GM23338 (cell line): ENCODE measurements around the gene MBD5. TPM values are rescaled to one million over a fixed set of nuclear protein-coding genes. Genes with fewer than 3 reads are reported as not detected.

Source experiments
- ATAC-seq: fragments of 200-7000 bp; cut with Tn5 transposase; 3 replicates; pipeline ENCODE4 v1.9.1; 2020
- DNase-seq: peaks from one replicate; pipeline ENCODE4 v3.0.0-alpha.2; 2015; ENCODE audit warnings: low spot score
- H2AFZ ChIP-seq: fragments of 200-600 bp; sonication (generic); 2 replicates; pipeline ENCODE4 v1.8.0; 2016; ENCODE audit warnings: antibody characterized with exemption, mild to moderate bottlenecking, moderate library complexity
- H3F3A ChIP-seq: fragments of 200-600 bp; sonication (generic); replicated peaks from 2 replicates; pipeline ENCODE4 v1.8.0; 2017; ENCODE audit warnings: antibody characterized with exemption, mixed run types, low read depth
- H3K27ac ChIP-seq: fragments of 200-600 bp; sonication (generic); 2 replicates; pipeline ENCODE4 v1.6.1; 2016; ENCODE audit warnings: low read depth
- H3K27me3 ChIP-seq: fragments of 200-600 bp; sonication (generic); 2 replicates; pipeline ENCODE4 v1.8.0; 2016; ENCODE audit warnings: mild to moderate bottlenecking, mixed run types, moderate library complexity; ENCODE audit not compliant: insufficient read depth
- H3K36me3 ChIP-seq: fragments of 200-600 bp; sonication (generic); 2 replicates; pipeline ENCODE4 v1.8.0; 2016; ENCODE audit warnings: mild to moderate bottlenecking; ENCODE audit not compliant: insufficient read depth
- H3K4me1 ChIP-seq: fragments of 200-600 bp; sonication (generic); 2 replicates; pipeline ENCODE4 v1.8.0; 2016; ENCODE audit warnings: mild to moderate bottlenecking, moderate library complexity; ENCODE audit not compliant: insufficient read depth
- H3K4me2 ChIP-seq: fragments of 200-600 bp; sonication (generic); 2 replicates; pipeline ENCODE4 v1.7.1; 2017; ENCODE audit warnings: mixed run types
- H3K4me3 ChIP-seq: fragments of 200-600 bp; sonication (generic); 2 replicates; pipeline ENCODE4 v1.6.1; 2016; ENCODE audit warnings: mixed run types
- H3K79me2 ChIP-seq: fragments of 200-600 bp; sonication (generic); replicated peaks from 2 replicates; pipeline ENCODE4 v1.8.0; 2017; ENCODE audit warnings: mild to moderate bottlenecking; ENCODE audit not compliant: insufficient read depth
- H3K9me2 ChIP-seq: fragments of 200-600 bp; sonication (generic); 2 replicates; pipeline ENCODE4 v1.8.0; 2017; ENCODE audit not compliant: insufficient read depth
- H4K20me1 ChIP-seq: fragments of 200-600 bp; sonication (generic); replicated peaks from 2 replicates; pipeline ENCODE4 v1.8.0; 2017; ENCODE audit warnings: mild to moderate bottlenecking; ENCODE audit not compliant: insufficient read depth
- H3K27ac Mint-ChIP-seq: 2 replicates; pipeline ENCODE4 v1.8.0; 2020; ENCODE audit warnings: inconsistent platforms, mild to moderate bottlenecking, moderate library complexity, mixed read lengths
- H3K27me3 Mint-ChIP-seq: 3 replicates; pipeline ENCODE4 v1.8.0; 2022; ENCODE audit warnings: low read depth, mild to moderate bottlenecking, moderate library complexity, mixed read lengths, inconsistent platforms; ENCODE audit not compliant: insufficient read depth, poor library complexity
- H3K36me3 Mint-ChIP-seq: 3 replicates; pipeline ENCODE4 v1.8.0; 2021; ENCODE audit warnings: low read depth, mild to moderate bottlenecking, inconsistent platforms, moderate library complexity, mixed read lengths
- H3K4me1 Mint-ChIP-seq: 3 replicates; pipeline ENCODE4 v1.8.0; 2020; ENCODE audit warnings: mild to moderate bottlenecking, inconsistent platforms, mixed read lengths
- H3K4me3 Mint-ChIP-seq: 3 replicates; pipeline ENCODE4 v1.8.0; 2021; ENCODE audit warnings: moderate library complexity, mild to moderate bottlenecking, inconsistent platforms, mixed read lengths
- H3K9me3 Mint-ChIP-seq: 3 replicates; pipeline ENCODE4 v1.8.0; 2020; ENCODE audit warnings: moderate library complexity, mild to moderate bottlenecking, inconsistent platforms, mixed read lengths
- CREB1 ChIP-seq: fragments of 250-450 bp; sonication (Bioruptor Pico); IDR thresholded peaks from 2 replicates; pipeline ENCODE4 v1.5.0; 2020; ENCODE audit warnings: low read depth, mild to moderate bottlenecking, moderate library complexity
- CTCF ChIP-seq, 2 experiments: fragments of 200-600 bp in 1 of 2; sonication (generic) in 1 of 2; conservative IDR thresholded peaks; 2 replicates each; pipeline versions ENCODE4 v1.5.1 to v1.6.1; 2016 to 2017; ENCODE audit warnings: antibody characterized with exemption in 2 of 2, low read depth in 2 of 2, mild to moderate bottlenecking in 2 of 2, moderate library complexity in 1 of 2
- ETS1 ChIP-seq: IDR thresholded peaks from 2 replicates; pipeline ENCODE4 v1.6.1; 2016; ENCODE audit warnings: antibody characterized with exemption
- EZH2 ChIP-seq: fragments of 200-600 bp; sonication (generic); IDR thresholded peaks from one replicate; pipeline ENCODE4 v1.8.0; 2017; ENCODE audit warnings: antibody characterized with exemption, mild to moderate bottlenecking, low read depth; ENCODE audit not compliant: unreplicated experiment
- EZH2phosphoT487 ChIP-seq: fragments of 200-600 bp; sonication (generic); IDR thresholded peaks from one replicate; pipeline ENCODE4 v1.8.1; 2018; ENCODE audit warnings: antibody characterized with exemption; ENCODE audit not compliant: unreplicated experiment
- JUNB ChIP-seq: IDR thresholded peaks from one replicate; pipeline ENCODE4 v1.6.1; 2016; ENCODE audit warnings: antibody characterized with exemption; ENCODE audit not compliant: unreplicated experiment
- NANOG ChIP-seq: IDR thresholded peaks from 2 replicates; pipeline ENCODE4 v1.6.1; 2016; ENCODE audit warnings: antibody characterized with exemption, borderline replicate concordance
- POLR2AphosphoS5 ChIP-seq: IDR thresholded peaks from 2 replicates; pipeline ENCODE4 v1.6.1; 2016; ENCODE audit warnings: antibody characterized with exemption, low read depth
- REST ChIP-seq: IDR thresholded peaks from one replicate; pipeline ENCODE4 v1.6.1; 2018; ENCODE audit warnings: antibody characterized with exemption; ENCODE audit not compliant: unreplicated experiment
- STAT1 ChIP-seq: IDR thresholded peaks from one replicate; pipeline ENCODE4 v1.6.1; 2016; ENCODE audit warnings: antibody characterized with exemption; ENCODE audit not compliant: unreplicated experiment
- ZNF114 ChIP-seq: fragments of 250-450 bp; sonication (Bioruptor Pico); IDR thresholded peaks from 2 replicates; pipeline ENCODE4 v1.5.0; 2020; ENCODE audit warnings: mild to moderate bottlenecking, moderate library complexity
- ZNF331 ChIP-seq: fragments of 250-450 bp; sonication (Bioruptor Pico); IDR thresholded peaks from 2 replicates; pipeline ENCODE4 v1.5.0; 2020; ENCODE audit warnings: low read depth, mild to moderate bottlenecking, moderate library complexity
- ZNF462 ChIP-seq: fragments of 250-450 bp; sonication (Bioruptor Pico); IDR thresholded peaks from 2 replicates; pipeline ENCODE4 v1.5.0; 2020; ENCODE audit warnings: mild to moderate bottlenecking, moderate library complexity
- polyA plus RNA-seq: library from polyadenylated mRNA; unstranded; fragments of >200 nt; fragmentation: Nextera tagmentation; extraction: Ambion mirVana; gene quantifications from 2 replicates; pipeline ENCODE4 v1.2.1, GENCODE V29; 2016
- total RNA-seq: library from RNA; depleted of rRNA; stranded (reverse); fragments of >200 nt; shearing (Covaris generic); gene quantifications from 2 replicates; pipeline ENCODE4 v1.2.3, GENCODE V29; 2014

The MBD5 gene
- total and polyA plus RNA-seq, 2 experiments from 2014 or later: 16.2 to 23.1 TPM

GRCh38 chr2:148184976-148185375 lies 164.1 kb downstream of the MBD5 start:
- TF ChIP-seq ETS1 (no peak), JUNB (no peak), EZH2phosphoT487 (no peak), REST (no peak), ZNF462 (CRISPR knock-in tag) (no peak), EZH2 (no peak), ZNF114 (CRISPR knock-in tag) (no peak), STAT1 (no peak), CREB1 (CRISPR knock-in tag) (no peak), ZNF331 (no peak), CTCF (conservative IDR thresholded peaks at IDR 0.05; ENCODE audit: low read depth in 2 of 2) (no peak), POLR2AphosphoS5 (no peak), NANOG (no peak)
- peaks cover 2% of the 10 kb centered on the region for H3K27me3 Mint-ChIP-seq
- DNase-seq (no peak), ATAC-seq (no peak)
- Histone ChIP-seq H3K9me2 (no peaks in the 10 kb centered on the region), H3K79me2 (no peaks in the 10 kb centered on the region), H3K4me1 (no peaks in the 10 kb centered on the region), H3K4me2 (no peak overlapping the region), H3K27ac (no peak overlapping the region), H2AFZ (no peak overlapping the region), H3K4me3 (no peak overlapping the region), H3F3A (no peaks in the 10 kb centered on the region), H4K20me1 (no peaks in the 10 kb centered on the region), H3K36me3 (no peaks in the 10 kb centered on the region), H3K27me3 (no peaks in the 10 kb centered on the region)
- peaks cover 6% of the 10 kb centered on the region for H3K36me3 Mint-ChIP-seq
- no peaks in the 10 kb centered on the region; the same call in 2 of the 3 replicates for H3K4me1 Mint-ChIP-seq
- H3K9me3 Mint-ChIP-seq: peaks cover 4% of the 10 kb centered on the region; the same call in 1 of the 3 replicates
- H3K27ac Mint-ChIP-seq: no peak overlapping the region
- no peak overlapping the region for H3K4me3 Mint-ChIP-seq
